Amniotic epithelial cell (primary cell): Measurements from ENCODE around the gene FAAH.
A peak's percentile ranks its signal among the peaks of the same experiment; 100 is the strongest.

Experiments used
- DNase-seq: peaks from one replicate; pipeline ENCODE4 v3.0.0-alpha.2; 2010; ENCODE audit warnings: low read depth

The FAAH gene

GRCh38 chr1:46401154-46401913, 7.2 kb downstream of the FAAH start:
- peak; percentile 44 for DNase-seq

GRCh38 chr1:46401964-46402626, 8.0 kb downstream of the FAAH start:
- peak; percentile 98 for DNase-seq

- DNase-seq, result no peak
Observed at GRCh38 chr1:46403916-46404315, 9.8 kb downstream of the FAAH start.

GRCh38 chr1:46404482-46405196, 10.5 kb downstream of the FAAH start:
- DNase-seq, result no peak

GRCh38 chr1:46405197-46405555, 11.1 kb downstream of the FAAH start:
- DNase-seq, result no peak

- no peak for DNase-seq
Observed at GRCh38 chr1:46405724-46406123, 11.6 kb downstream of the FAAH start.

GRCh38 chr1:46406881-46407608, 12.9 kb downstream of the FAAH start:
- no peak for DNase-seq

- no peak for DNase-seq
Observed at GRCh38 chr1:46407636-46408035, 13.5 kb downstream of the FAAH start.

- DNase-seq, result peak; percentile 75
Observed at GRCh38 chr1:46408356-46409062, 14.4 kb downstream of the FAAH start.

- DNase-seq, result no peak
Observed at GRCh38 chr1:46409063-46409372, 14.9 kb downstream of the FAAH start.

GRCh38 chr1:46410156-46411009, 16.3 kb downstream of the FAAH start:
- DNase-seq, result no peak

GRCh38 chr1:46411010-46411405, 16.9 kb downstream of the FAAH start:
- DNase-seq, result no peak

GRCh38 chr1:46411601-46412341, 17.7 kb downstream of the FAAH start:
- no peak for DNase-seq

GRCh38 chr1:46412893-46413595, 18.9 kb downstream of the FAAH start:
- no peak for DNase-seq

GRCh38 chr1:46413596-46413985, 19.5 kb downstream of the FAAH start:
- peak; percentile 9 for DNase-seq

- no peak for DNase-seq
Observed at GRCh38 chr1:46415514-46415913, 21.4 kb downstream of the FAAH start.

- no peak for DNase-seq
Observed at GRCh38 chr1:46418976-46419375, 24.9 kb downstream of the FAAH start.

GRCh38 chr1:46420533-46420915, 26.4 kb downstream of the FAAH start:
- no peak for DNase-seq

- DNase-seq, result no peak
Observed at GRCh38 chr1:46421739-46422138, 27.6 kb downstream of the FAAH start.
